Measurements from ENCODE around the gene MRPL28.
"Not testable (repeated sequence)": the region's sequence is repeated elsewhere in the genome, so short reads cannot be mapped to it uniquely, and the experiment has no call there.

MRPL28 gene

DNA sequence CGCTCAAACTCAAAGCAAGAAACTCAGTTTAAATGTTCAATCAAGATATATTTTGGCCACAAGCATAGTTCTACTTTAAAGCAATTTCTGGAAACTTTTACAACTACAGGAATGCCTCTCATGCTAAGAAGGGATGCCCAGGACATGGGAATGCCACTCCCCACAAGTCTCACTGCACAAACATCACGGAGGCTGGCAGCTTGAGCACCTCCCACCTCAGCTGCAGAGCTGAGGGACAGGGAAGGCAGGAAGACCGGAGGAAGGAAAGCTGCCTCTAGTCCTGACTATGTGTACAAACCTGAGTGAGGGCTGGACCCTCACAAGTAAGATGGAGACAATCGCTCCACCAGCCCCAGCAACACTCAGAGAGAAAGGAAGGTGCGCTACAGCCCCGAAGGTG, 23.1 kb downstream of the MRPL28 start:
- DNase-seq = no peak
- in situ Hi-C loops (cut with MboI; ENCODE audit: low pct_unique_long_range_greater_than_20kb, low sequenced_read_pairs) = no loop called here

DNA sequence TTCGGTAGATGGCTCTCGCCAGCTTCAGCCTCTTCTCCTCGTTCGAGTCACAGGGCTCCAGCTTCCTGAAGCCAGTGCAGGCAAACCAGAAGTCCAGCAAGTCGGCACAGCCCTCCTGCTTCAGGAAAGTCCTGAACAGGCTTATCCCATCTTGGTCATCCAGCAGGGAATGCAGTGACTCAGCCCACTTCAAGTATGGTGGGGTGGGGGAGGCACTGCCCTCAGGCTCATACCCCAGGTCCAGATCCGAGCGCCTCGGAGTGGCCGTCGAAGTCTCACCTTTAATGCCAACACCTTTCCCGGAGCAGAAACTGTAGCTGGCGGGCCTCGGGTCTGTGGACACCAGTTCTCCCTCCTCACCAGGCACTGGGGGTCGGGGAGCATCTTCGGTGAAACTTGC, 23.8 kb downstream of the MRPL28 start:
- in situ Hi-C loops (cut with MboI; ENCODE audit: low pct_unique_long_range_greater_than_20kb, low sequenced_read_pairs) = no loop called here
- DNase-seq = no peak

DNA sequence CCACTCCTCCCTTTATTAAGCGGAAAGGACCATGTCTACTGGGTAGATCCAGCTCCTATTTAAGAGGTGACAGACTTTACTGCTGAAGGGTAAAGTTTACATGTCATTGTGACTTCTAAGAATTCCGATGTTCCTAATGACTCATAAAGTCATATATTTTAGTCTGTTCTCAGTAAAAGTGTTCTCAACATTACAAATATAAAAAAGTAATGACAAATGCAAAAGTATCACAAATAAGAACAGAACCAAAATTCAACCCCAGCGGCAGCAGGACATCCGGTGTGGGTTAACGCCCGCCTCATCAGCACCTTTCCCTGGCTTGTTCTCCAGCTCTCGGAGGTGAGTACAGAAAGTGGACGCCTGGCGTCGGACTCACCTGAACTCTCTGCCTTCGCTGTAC, 24.6 kb downstream of the MRPL28 start:
- in situ Hi-C loops (cut with MboI; ENCODE audit: low pct_unique_long_range_greater_than_20kb, low sequenced_read_pairs) = no loop called here

DNA sequence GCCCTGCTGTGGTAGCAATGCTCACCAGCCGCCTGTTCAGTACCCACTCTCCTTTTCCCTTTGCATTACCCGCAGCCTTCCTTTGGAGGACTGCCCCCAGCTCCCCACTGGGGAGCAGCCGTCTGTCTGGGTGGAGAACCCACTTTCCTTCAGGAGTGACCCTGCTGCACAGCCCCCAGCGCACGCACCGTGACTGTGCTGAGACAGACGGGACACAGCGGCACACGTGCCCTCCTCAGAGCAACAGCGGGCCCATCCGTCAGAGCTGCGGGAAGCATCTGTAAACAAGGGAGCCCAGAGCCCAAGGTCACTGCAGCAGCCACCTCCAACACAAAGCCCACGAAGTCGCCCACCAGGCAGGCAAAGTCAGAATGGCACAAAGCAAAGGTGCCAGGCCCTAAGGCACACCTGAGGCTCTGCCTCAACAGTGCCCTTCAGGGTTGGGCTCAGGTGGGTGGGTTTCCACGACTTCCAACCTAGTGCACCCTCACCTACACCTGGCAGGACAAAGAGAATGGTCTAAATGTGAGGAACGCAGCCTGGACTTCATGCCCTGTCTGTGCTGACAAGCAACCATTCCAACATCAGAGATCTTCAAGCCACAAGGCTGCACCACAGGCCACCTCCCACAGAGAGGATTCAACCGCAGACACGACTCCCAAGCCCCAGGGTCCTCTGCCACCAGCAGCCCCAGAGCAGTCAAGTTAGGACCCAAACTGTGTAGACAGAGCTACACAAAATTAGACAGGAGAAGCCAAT, 27.7 kb downstream of the MRPL28 start:
- in situ Hi-C loops (cut with MboI; ENCODE audit: low pct_unique_long_range_greater_than_20kb, low sequenced_read_pairs) = no loop called here
- DNase-seq = peak; percentile 34

More for the DNA sequence above, 24.6 kb downstream of the MRPL28 start:
- DNase-seq = no peak

DNA sequence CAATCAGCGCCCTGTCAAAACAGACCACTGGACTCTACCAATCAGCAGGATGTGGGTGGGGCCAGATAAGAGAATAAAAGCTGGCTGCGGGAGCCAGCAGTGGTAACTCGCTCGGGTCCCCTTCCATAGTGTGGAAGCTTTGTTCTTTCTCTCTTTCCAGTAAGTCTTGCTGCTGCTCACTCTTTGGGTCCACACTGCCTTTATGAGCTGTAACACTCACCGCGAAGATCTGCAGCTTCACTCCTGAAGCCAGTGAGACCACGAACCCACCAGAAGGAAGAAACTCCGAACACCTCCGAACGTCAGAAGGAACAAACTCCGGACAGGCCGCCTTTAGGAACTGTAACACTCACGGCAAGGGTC, 28.4 kb downstream of the MRPL28 start:
- in situ Hi-C loops (cut with MboI; ENCODE audit: low pct_unique_long_range_greater_than_20kb, low sequenced_read_pairs); DNase-seq: not testable (repeated sequence)

DNA sequence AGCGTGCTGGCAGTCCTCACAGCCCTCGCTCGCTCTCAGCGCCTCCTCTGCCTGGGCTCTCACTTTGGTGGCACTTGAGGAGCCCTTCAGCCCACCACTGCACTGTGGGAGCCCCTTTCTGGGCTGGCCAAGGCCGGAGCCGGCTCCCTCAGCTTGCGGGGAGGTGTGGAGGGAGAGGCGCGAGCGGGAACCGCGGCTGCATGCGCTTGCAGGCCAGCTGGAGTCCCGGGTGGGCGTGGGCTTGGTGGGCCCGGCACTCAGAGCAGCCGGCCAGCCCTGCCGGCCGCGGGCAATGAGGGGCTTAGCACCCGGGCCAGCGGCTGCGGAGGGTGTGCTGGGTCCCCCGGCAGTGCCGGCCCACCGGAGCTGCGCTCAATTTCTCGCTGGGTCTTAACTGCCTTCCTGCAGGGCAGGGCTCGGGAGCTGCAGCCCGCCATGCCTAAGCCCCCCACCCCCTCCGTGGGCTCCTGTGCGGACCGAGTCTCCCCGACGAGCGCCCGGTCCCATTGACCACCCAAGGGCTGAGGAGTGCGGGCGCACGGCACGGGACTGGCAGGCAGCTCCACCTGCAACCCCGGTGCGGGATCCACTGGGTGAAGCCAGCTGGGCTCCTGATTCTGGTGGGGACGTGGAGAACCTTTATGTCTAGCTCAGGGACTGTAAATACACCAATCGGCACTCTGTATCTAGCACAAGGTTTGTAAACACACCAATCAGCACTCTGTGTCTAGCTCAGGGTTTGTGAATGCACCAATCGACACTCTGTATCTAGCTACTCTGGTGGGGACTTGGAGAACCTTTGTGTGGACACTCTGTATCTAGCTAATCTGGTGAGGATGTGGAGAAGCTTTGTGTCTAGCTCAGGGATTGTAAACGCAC, 29.0 kb downstream of the MRPL28 start:
- in situ Hi-C loops (cut with MboI; ENCODE audit: low pct_unique_long_range_greater_than_20kb, low sequenced_read_pairs); DNase-seq: not testable (repeated sequence)

DNA sequence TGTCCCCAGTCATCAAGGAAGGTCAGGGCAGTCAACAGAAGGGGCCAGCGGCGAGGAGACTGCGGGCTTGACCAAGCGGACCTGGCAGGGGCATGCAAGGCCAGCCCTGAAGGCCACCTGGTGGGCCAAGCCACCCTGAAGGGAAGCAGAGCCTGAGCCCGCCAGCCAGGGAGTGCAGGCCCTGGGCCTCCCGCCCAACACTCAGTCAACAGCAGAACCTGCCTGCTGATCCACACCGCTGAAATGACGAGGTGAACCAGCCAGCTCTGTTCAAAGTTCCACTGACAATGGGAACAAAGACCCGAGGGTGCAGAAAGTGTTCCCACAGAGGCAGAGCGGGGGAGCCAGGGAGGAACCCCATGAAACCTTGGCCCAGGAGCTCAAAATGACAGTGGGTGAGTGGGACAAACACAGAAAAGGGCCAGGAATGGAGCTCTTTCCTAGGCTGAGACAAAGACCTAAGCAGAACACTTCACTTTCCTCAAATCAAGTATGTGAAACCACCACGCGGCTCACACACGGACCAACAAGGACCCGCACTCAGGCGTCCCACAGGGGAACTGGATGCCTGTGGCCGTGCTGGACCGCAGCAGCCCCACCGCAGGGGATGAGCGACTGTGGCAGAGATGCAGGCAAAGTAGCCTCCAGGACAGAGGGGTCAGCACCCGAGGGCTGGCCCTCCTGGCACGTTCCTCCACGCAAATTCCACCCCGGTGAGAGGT, 29.8 kb downstream of the MRPL28 start:
- in situ Hi-C loops (cut with MboI; ENCODE audit: low pct_unique_long_range_greater_than_20kb, low sequenced_read_pairs) = no loop called here
- DNase-seq = no peak

DNA sequence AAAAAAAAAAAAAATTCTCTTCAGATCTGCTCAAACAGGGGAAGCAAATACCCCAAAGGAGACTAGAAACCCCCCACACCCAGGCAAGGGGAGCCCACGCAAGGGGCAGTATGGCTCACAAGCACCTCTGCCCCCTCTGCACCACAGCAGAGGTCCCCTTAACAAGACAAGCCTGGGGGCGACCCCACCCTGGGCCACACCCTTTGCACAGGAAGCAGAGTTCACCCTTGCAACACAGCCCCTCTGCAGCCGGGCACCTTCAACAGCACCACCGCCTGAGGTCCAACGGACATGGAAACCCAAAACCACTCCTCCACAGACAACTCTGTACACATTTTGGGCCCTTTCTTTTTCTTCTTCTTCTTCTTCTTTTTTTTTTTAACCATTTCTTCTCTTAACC, 30.7 kb downstream of the MRPL28 start:
- DNase-seq = no peak
- in situ Hi-C loops (cut with MboI; ENCODE audit: low pct_unique_long_range_greater_than_20kb, low sequenced_read_pairs) = no loop called here

DNA sequence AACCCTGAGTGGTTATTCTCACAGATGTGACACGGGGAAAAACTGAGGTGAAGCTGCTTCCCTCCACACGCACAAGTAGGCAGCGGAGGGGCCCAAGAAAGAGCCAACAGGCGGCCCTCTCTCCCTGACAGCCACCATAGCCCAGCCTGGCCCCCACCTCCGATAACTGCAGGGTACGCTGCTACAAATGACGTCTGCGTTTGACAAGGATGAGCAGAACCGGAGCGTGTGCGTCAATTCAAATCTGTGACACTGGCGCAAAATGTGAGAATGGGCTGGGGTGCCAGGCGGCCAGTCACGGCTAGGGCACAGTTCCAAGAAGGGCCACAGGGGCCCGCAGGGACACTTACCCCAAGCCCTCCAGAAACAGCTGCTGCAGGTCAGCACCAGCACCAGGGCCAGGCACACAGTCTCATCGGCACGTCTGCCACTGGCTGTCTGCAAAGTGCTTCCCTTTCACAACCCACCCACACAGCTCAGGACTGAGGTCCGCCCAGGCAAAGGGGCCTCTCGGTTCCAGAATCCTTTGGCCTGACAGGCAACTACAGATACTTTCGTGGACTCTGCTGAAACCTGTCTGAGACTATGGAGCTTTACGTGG, 32.3 kb downstream of the MRPL28 start:
- in situ Hi-C loops (cut with MboI; ENCODE audit: low pct_unique_long_range_greater_than_20kb, low sequenced_read_pairs) = no loop called here
- DNase-seq = no peak

DNA sequence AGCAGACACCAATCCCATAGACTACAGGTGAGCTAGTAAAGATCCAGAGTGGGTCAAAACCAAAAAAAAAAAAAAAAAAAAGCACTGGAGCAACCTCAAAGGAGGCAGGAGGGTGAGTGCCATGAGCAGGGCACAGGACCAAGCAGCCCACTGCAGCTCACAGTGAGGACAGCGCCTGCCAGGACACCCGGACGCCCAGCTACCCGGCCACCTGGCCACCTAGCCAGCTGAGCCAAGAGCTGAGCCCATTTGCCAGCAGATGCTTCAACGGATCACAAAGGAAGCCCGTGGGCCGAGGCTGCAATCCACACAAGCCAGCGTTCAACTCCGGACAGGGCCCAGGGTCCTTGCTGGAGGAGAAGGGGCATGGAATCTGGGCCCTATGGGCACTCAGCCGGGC, 32.9 kb downstream of the MRPL28 start:
- DNase-seq = no peak
- in situ Hi-C loops (cut with MboI; ENCODE audit: low pct_unique_long_range_greater_than_20kb, low sequenced_read_pairs) = no loop called here

DNA sequence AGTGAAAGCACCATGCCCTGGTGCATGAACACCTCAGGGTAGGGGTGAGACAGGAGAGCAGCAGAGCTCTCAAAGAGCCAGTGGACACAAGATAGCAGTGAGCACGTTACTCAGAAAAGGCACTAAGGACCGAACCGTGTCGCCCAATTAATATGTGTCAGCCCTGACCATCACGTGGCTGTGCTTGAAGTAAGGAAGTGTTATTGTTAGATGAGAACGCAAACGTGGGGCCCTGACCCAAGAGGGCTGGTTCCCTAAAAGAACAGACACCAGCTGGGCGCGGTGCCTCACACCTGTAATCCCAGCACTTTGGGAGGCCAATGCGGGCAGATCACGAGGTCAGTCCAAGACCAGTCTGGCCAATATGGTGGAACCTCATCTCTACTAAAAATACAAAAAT, 34.1 kb downstream of the MRPL28 start:
- no peak for DNase-seq

DNA sequence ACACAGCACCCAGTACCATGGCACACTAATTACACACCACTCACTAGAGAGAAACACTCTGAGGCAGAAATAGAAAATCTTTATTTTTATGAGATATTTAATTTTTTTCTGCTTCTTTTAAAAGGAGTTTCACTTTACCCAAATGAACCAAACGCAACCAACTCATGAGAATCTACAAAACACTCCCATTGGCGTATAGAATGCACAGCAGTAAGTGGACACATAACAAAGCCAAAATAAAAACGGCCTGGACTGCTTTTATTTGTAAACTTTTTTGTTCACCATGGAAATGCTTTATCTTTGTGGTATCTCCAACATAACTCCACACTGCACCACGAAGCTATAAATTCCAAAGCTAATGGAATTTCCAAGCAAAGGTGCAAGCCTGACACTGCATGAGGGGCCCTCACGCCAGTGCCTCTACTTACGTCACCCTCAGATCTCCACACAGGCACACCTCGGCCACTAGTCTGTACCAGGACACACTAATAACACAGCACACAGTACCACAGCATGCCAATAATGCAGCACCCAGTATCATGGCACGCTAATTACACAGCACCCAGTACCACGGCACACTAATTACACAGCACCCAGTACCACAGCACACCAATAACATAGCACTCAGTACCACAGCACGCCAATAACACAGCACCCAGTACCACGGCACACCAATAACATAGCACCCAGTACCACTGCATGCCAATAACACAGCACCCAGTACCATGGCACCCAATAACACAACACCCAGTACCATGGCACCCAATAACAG, 35.3 kb downstream of the MRPL28 start:
- not testable (repeated sequence) for DNase-seq

More for the DNA sequence above, 34.1 kb downstream of the MRPL28 start:
- in situ Hi-C loops (cut with MboI; ENCODE audit: low pct_unique_long_range_greater_than_20kb, low sequenced_read_pairs) = no loop called here

DNA sequence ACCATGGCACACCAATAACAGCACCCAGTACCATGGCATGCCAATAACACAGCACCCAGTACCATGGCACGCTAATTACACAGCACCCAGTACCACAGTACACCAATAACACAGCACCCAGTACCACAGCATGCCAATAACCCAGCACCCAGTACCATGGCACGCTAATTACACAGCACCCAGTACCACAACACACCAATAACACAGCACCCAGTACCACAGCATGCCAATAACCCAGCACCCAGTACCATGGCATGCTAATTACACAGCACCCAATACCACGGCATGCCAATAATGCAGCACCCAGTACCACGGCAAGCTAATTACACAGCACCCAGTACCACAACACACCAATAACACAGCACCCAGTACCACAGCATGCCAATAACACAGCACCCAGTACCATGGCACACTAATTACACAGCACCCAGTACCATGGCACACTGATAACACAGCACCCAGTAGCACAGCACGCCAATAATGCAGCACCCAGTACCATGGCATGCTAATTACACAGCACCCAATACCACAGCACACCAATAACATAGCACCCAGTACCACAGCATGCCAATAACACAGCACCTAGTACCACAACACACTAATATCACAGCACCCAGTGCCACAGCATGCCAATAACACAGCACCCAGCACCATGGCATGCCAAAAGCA, 36.0 kb downstream of the MRPL28 start:
- DNase-seq; in situ Hi-C loops (cut with MboI; ENCODE audit: low pct_unique_long_range_greater_than_20kb, low sequenced_read_pairs): not testable (repeated sequence)

More for the DNA sequence above, 35.3 kb downstream of the MRPL28 start:
- in situ Hi-C loops (cut with MboI; ENCODE audit: low pct_unique_long_range_greater_than_20kb, low sequenced_read_pairs) = not testable (repeated sequence)

DNA sequence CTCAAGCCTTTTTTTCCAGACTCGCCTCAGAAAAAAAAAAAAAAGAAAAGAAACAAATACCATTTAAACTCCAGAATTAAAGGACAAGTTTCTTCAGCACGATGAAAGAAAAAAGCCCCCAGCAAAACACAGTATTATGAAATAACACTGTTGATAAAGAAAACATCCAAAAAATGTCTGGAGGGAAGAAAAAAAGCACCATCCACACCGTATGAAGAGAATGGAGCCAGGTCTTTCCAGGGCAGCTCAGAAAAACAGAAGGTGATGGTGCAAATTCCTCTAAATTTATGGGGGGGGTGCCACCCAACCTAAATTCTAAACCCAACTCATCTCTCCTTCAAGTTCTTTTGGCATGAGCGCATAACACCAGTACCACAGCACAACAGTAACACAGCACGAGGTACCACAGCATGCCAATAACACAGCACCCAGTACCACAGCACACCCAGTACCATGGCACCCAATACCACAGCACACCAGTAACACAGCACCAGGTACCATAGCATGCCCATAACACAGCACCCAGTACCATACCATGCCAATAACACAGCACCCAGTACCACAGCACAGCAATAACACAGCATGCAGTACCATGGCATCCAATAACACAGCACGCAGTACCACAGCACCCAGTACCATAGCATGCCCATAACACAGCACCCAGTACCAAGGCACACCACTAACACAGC, 36.8 kb downstream of the MRPL28 start:
- in situ Hi-C loops (cut with MboI; ENCODE audit: low pct_unique_long_range_greater_than_20kb, low sequenced_read_pairs) = no loop called here
- no peak for DNase-seq

DNA sequence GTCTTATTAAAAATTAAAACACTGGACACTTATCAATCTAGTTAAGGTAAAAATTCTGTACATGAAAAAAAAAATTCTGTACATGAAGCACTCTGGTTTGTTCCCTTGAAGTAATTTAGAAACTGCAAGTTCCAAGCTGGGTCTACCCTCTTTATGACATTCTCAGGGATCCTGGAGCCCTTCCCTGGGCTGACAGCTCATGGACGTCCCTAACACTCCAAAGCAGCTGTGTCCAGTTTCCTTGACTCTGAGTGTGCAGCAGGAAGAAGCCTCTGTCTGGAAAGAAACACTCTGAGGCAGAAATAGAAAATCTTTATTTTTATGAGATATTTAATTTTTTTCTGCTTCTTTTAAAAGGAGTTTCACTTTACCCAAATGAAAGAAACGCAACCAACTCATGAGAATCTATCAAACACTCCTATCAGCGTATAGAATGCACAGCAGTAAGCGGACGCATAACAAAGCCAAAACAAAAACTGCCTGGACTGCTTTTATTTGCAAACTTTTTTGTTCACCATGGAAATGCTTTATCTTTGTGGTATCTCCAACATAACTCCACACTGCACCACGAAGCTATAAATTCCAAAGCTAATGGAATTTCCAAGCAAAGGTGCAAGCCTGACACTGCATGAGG, 39.0 kb downstream of the MRPL28 start:
- in situ Hi-C loops (cut with MboI; ENCODE audit: low pct_unique_long_range_greater_than_20kb, low sequenced_read_pairs); DNase-seq: not testable (repeated sequence)

DNA sequence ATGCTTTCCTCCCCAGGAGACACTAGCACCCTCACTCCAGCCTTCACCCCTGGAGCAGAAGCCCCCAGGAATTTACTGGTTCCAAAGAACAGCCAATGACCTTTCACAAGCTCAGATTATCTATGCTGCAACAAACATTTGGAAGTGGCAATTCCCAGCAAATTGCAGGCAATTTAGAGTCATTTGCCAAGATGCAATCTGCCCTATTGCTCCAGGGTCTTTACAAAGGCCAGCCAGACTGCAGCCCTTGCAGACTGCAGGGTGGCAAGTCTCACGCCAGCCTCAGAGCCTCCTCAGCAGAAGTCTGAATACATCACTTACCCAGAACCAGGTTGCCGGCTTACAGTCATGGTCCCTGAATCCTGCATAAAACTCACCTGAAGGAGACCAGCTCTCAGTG, 39.6 kb downstream of the MRPL28 start:
- DNase-seq = no peak
- in situ Hi-C loops (cut with MboI; ENCODE audit: low pct_unique_long_range_greater_than_20kb, low sequenced_read_pairs) = no loop called here
